ENCODE results near the gene PLEKHM3. TPM values are rescaled to one million over a fixed set of nuclear protein-coding genes. Genes with fewer than 3 reads are reported as not detected.

The PLEKHM3 gene
- total and polyA plus RNA-seq, 2 experiments from 2014 or later, result 3.9 to 8.8 TPM

- Histone ChIP-seq H3K27ac (ENCODE audit: low read depth) (no peak overlapping the region), H3K4me2 (no peak overlapping the region), H3K79me2 (replicated peaks; ENCODE audit: insufficient read depth) (no peaks in the 10 kb centered on the region), H4K20me1 (replicated peaks; ENCODE audit: insufficient read depth) (no peaks in the 10 kb centered on the region), H3F3A (replicated peaks; ENCODE audit: low read depth) (no peaks in the 10 kb centered on the region), H3K9me2 (ENCODE audit: insufficient read depth) (no peaks in the 10 kb centered on the region), H3K27me3 (ENCODE audit: insufficient read depth) (no peaks in the 10 kb centered on the region), H3K4me3 (no peak overlapping the region), H3K4me1 (ENCODE audit: insufficient read depth) (no peaks in the 10 kb centered on the region), H2AFZ (no peak overlapping the region), H3K36me3 (ENCODE audit: insufficient read depth) (no peaks in the 10 kb centered on the region)
- Mint-ChIP-seq H3K27me3 (ENCODE audit: insufficient read depth, low read depth, poor library complexity) (peaks cover 4% of the 10 kb centered on the region), H3K4me3 (no peak overlapping the region), H3K36me3 (ENCODE audit: low read depth) (no peaks in the 10 kb centered on the region), H3K4me1 (peaks cover 3% of the 10 kb centered on the region; the same call in 1 of the 3 replicates), H3K27ac (no peak overlapping the region), H3K9me3 (no peaks in the 10 kb centered on the region)
- DNase-seq (ENCODE audit: low spot score) (peak; percentile 84), ATAC-seq (peak; percentile 97)
- TF ChIP-seq CTCF (conservative IDR thresholded peaks at IDR 0.05; ENCODE audit: low read depth in 2 of 2), result peak; percentile 87 to 96
- no peak for TF ChIP-seq CREB1 (CRISPR knock-in tag; IDR thresholded peaks at IDR 0.05; ENCODE audit: low read depth)
Observed at GRCh38 chr2:208072250-208072892, 47.0 kb upstream of the PLEKHM3 start.

- Histone ChIP-seq H3K36me3 (ENCODE audit: insufficient read depth) (no peaks in the 10 kb centered on the region), H3K4me2 (no peak overlapping the region), H2AFZ (peak overlapping the region; percentile 39; the same call in 1 of the 2 replicates), H3K4me3 (no peak overlapping the region), H3K9me2 (ENCODE audit: insufficient read depth) (no peaks in the 10 kb centered on the region), H3K79me2 (replicated peaks; ENCODE audit: insufficient read depth) (no peaks in the 10 kb centered on the region), H4K20me1 (replicated peaks; ENCODE audit: insufficient read depth) (no peaks in the 10 kb centered on the region), H3K4me1 (ENCODE audit: insufficient read depth) (no peaks in the 10 kb centered on the region), H3K27me3 (ENCODE audit: insufficient read depth) (no peaks in the 10 kb centered on the region), H3F3A (replicated peaks; ENCODE audit: low read depth) (no peaks in the 10 kb centered on the region), H3K27ac (ENCODE audit: low read depth) (no peak overlapping the region)
- H3K36me3 Mint-ChIP-seq (ENCODE audit: low read depth), result no peaks in the 10 kb centered on the region
- H3K4me3 Mint-ChIP-seq, result no peak overlapping the region
- no peak for DNase-seq (ENCODE audit: low spot score)
- TF ChIP-seq EZH2phosphoT487 (IDR thresholded peaks at IDR 0.05; ENCODE audit: unreplicated experiment) (no peak), CTCF (conservative IDR thresholded peaks at IDR 0.05; ENCODE audit: low read depth in 2 of 2) (no peak), NANOG (IDR thresholded peaks at IDR 0.05; ENCODE audit: borderline replicate concordance) (no peak), CREB1 (CRISPR knock-in tag; IDR thresholded peaks at IDR 0.05; ENCODE audit: low read depth) (no peak)
- no peaks in the 10 kb centered on the region for H3K9me3 Mint-ChIP-seq
- peaks cover 4% of the 10 kb centered on the region for H3K27me3 Mint-ChIP-seq (ENCODE audit: insufficient read depth, low read depth, poor library complexity)
- no peak overlapping the region for H3K27ac Mint-ChIP-seq
- H3K4me1 Mint-ChIP-seq, result no peaks in the 10 kb centered on the region
- no peak for ATAC-seq
Observed at GRCh38 chr2:208069186-208069585, 43.9 kb upstream of the PLEKHM3 start.

- Histone ChIP-seq H3K36me3 (ENCODE audit: insufficient read depth) (no peaks in the 10 kb centered on the region), H4K20me1 (replicated peaks; ENCODE audit: insufficient read depth) (no peaks in the 10 kb centered on the region), H3K4me2 (no peak overlapping the region), H3K27ac (ENCODE audit: low read depth) (no peak overlapping the region), H3K27me3 (ENCODE audit: insufficient read depth) (no peaks in the 10 kb centered on the region), H2AFZ (no peak overlapping the region), H3K4me3 (no peak overlapping the region), H3K9me2 (ENCODE audit: insufficient read depth) (no peaks in the 10 kb centered on the region), H3K79me2 (replicated peaks; ENCODE audit: insufficient read depth) (no peaks in the 10 kb centered on the region), H3F3A (replicated peaks; ENCODE audit: low read depth) (no peaks in the 10 kb centered on the region), H3K4me1 (ENCODE audit: insufficient read depth) (no peaks in the 10 kb centered on the region)
- H3K36me3 Mint-ChIP-seq (ENCODE audit: low read depth), result no peaks in the 10 kb centered on the region
- no peaks in the 10 kb centered on the region for H3K9me3 Mint-ChIP-seq
- no peak overlapping the region for H3K27ac Mint-ChIP-seq
- no peak overlapping the region for H3K4me3 Mint-ChIP-seq
- ATAC-seq, result no peak
- peaks cover 7% of the 10 kb centered on the region for H3K27me3 Mint-ChIP-seq (ENCODE audit: insufficient read depth, low read depth, poor library complexity)
- H3K4me1 Mint-ChIP-seq, result no peaks in the 10 kb centered on the region
- no peak for TF ChIP-seq EZH2phosphoT487 (IDR thresholded peaks at IDR 0.05; ENCODE audit: unreplicated experiment)
- no peak for DNase-seq (ENCODE audit: low spot score)
Observed at GRCh38 chr2:208066016-208066415, 40.7 kb upstream of the PLEKHM3 start.

Data from GM23338 (cell line).